GM21390 (cell line): ENCODE results near the gene RNF183.
"Not testable (repeated sequence)": the region's sequence is repeated elsewhere in the genome, so short reads cannot be mapped to it uniquely, and the experiment has no call there.

Experiments
- ATAC-seq: cut with Tn5 transposase; IDR thresholded peaks from one replicate; pipeline ENCODE4 v1.9.1; 2021; ENCODE audit not compliant: unreplicated experiment

RNF183 gene

DNA sequence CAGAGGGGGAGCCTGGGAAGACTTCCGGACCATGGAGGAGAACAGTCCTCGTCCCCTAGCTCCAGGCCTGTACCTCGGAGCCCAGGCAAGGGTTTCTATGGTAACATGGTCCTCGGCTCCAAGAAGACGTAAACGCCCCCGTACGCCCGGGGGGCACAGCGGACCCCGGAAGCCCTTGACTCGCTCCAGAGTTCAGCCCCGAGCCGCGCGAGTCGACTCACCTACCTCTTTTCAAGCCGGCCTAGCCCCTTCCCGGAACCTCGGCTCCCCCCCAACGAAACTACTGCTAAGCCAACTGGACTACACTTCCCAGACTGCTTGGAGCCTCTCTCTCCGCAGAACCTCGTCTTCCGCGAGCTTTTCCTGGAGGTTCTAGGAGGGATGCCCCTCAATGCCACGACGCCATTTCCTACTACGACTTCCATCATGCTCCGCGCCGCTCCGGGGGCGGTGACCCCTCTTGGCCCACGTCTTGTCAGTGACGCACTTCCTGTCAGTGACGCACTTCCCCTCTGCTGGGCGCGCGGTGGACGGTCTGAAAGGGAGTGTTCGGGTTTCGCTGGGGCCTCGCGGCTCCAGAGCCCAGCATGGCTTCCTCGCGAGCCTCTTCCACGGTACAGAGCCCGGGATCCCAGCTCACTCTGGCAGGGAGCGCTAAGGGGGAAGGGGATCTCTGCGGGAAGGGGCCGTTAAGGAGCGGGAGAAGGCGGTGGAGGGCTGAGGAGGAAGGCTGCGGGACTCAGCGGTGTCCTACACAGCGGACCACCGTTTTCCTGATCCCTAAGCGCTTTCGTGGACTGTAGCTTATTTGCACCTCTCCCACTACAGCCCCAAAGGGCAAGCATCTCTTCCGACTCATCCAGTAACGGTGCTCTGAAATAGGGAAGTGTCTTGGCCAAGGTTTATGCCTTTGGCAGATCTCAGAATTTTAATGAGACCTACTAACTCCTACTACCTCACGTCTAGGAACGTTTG, 27.7 kb downstream of the RNF183 start, which contains the start of the genes CDC26 and PRPF4:
Gene CDC26, minus strand, starts transcription at position 416 of the 975 bp plus-strand sequence. CDS start 3,065 bp downstream, outside the sequence.
Gene PRPF4, plus strand, starts transcription at position 502 of the 975 bp plus-strand sequence. Its CDS starts 86 bp downstream, at position 588.
- peak; percentile 97 for ATAC-seq

- peak; percentile 28 for ATAC-seq
Measured at GRCh38 chr9:113274474-113275156, 28.6 kb downstream of the RNF183 start.

DNA sequence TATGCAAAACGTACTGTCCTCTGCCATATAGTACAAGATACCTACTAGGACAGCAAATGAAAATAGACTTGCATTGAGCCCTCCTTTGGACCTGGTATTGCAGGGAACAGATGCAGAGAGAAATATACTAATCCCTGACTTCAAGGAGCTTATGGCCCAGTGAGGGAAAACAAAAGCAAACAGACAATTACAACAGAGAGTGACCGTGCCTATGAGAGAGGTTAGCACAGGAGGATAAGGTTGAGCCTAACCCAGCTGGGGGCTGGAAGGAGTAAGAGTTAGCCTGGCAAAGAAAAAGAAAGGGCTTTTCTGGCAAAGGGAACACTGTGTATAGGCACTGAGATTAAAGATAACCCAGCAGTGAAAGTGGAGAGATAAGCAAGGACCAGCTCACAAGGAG, 33.3 kb downstream of the RNF183 start:
- no peak for ATAC-seq

DNA sequence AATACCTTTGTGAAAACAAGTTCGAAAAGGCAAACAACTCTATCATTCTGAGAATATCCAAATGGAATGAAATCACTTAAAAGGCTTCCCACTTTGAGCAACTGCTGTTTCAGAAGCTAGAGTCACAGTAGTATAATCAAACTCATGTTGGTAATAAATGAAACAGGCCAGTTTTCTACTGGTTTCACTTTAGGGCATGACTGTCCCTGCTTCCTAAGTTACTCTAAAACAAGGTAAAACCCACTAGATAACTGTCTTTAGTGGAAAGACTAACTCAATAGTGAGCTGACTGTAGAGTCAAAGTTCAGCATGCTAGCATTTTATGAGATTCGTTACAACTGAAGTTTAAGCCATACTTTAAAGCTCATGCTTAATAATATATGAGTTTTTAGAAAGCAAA, 33.8 kb downstream of the RNF183 start:
- no peak for ATAC-seq

DNA sequence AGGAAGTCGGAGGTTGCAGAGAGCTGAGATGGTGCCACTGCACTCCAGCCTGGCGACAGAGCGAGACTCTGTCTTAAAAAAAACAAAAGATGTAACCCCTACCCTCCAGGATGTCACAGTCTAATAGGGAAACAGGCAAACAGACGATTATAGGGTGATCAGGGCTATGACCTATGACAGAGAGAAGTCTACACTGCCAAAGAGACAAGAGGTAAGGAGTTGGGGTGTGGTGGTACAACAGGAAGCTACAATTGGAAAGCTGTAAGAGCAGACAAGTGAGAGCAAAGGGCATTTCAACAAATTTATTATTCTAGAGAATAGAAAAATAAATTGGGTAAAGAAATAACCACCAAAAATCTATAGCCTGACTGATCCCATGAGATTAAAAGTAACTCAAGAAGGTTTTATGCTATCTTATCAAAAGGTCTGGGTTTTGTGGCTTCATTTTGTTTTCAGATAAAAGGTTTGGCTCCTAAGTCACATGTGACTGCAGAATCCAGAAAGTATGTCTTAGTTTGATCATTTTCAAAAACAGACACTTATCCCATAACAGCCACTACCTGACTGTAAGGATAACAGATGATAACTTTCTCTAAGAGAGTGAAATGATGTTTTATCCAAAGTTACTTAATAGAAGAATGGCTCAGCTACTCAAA, 35.1 kb downstream of the RNF183 start:
- ATAC-seq = no peak

- ATAC-seq = no peak
Measured at GRCh38 chr9:113266174-113266573, 37.0 kb downstream of the RNF183 start.

- no peak for ATAC-seq
Measured at GRCh38 chr9:113261917-113262671, 41.1 kb downstream of the RNF183 start.

GRCh38 chr9:113258282-113258681, 44.9 kb downstream of the RNF183 start:
- ATAC-seq = no peak

DNA sequence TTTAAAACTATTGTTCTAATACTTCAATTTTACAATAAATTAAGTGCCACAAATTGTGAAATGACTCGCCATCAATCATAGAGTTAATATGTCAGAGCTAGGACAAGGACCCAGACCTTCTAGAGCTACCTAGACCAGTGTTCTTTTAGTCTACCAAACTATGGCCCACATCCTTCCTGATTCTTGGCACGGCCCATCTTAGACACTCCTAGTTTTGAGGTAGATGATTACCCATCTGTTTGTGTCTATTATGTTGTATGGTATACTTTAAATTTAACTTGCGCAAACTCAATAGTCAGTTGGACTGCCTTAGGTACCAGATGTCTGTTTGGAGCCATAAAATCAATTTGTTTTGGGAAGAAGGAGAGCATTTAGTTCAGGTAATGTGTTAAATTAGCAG, 45.3 kb downstream of the RNF183 start:
- ATAC-seq = no peak

DNA sequence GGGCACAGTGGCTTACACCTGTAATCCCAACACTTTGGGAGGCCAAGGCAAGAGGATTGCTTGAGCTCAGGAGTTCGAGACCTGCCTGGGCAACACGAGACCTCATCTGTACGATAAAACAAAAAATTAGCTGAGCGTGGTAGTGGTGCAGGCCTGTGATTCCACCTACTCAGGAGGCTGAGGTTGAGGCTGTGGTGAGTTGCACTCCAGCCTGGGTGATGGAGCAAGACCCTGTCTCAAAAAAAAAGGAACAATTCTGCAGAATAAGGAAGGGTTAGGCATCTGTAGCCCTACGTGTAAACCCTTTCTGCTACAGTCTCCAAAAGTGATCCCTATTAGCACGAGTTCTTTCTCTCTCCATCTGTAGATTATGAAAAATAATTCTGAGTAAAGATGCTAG, 47.7 kb downstream of the RNF183 start:
- ATAC-seq = no peak

GRCh38 chr9:113254991-113255390, 48.2 kb downstream of the RNF183 start:
- no peak for ATAC-seq

GRCh38 chr9:113250807-113251206, 52.4 kb downstream of the RNF183 start:
- no peak for ATAC-seq

DNA sequence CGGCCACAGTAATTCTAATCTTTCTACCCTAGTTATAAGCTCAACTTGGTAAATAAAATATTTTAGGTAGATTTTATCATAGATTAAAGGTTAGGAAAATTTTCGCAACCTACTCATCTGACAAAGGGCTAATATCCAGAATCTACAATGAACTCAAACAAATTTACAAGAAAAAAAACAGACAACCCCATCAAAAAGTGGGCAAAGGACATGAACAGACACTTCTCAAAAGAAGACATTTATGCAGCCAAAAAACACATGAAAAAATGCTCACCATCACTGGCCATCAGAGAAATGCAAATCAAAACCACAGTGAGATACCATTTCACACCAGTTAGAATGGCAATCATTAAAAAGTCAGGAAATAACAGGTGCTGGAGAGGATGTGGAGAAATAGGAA, 53.5 kb downstream of the RNF183 start:
- not testable (repeated sequence) for ATAC-seq

- no peak for ATAC-seq
Measured at GRCh38 chr9:113247640-113248039, 55.5 kb downstream of the RNF183 start.
